ENCODE measurements around the gene POLR2B.

GRCh38 chr4:56940403-56940802 lies 38.3 kb upstream of the POLR2B start:
- TF ChIP-seq CTCF (IDR thresholded peaks at IDR 0.05), result no peak
- no peak for TF ChIP-seq EP300 (IDR thresholded peaks at IDR 0.05)
- no peak for TF ChIP-seq POLR2AphosphoS5 (IDR thresholded peaks at IDR 0.05)
